Nephron (organoid): ENCODE data around the gene PON2.

ENCODE experiments used
- H3K27ac Mint-ChIP-seq, 3 experiments: 2 replicates each; pipeline ENCODE4 v1.8.0; 2020; ENCODE audit warnings: mixed read lengths in 3 of 3, mild to moderate bottlenecking in 2 of 3, moderate library complexity in 1 of 3
- H3K27me3 Mint-ChIP-seq: 2 replicates; pipeline ENCODE4 v1.8.0; 2021; ENCODE audit warnings: low read depth, mild to moderate bottlenecking, moderate library complexity, mixed read lengths
- H3K36me3 Mint-ChIP-seq: 2 replicates; pipeline ENCODE4 v1.8.0; 2020; ENCODE audit warnings: low read depth, mixed read lengths
- H3K4me1 Mint-ChIP-seq: 2 replicates; pipeline ENCODE4 v1.8.0; 2020; ENCODE audit warnings: mixed read lengths
- H3K4me3 Mint-ChIP-seq, 3 experiments: 2 replicates each; pipeline ENCODE4 v1.8.0; 2020; ENCODE audit warnings: mild to moderate bottlenecking in 3 of 3, mixed read lengths in 3 of 3, moderate library complexity in 2 of 3
- H3K9me3 Mint-ChIP-seq: 2 replicates; pipeline ENCODE4 v1.8.0; 2020; ENCODE audit warnings: mixed read lengths
- TF ChIP-seq, protein P1 (sequence below), 3 experiments: fragments of 200-600 bp; sonication (generic); IDR thresholded peaks; one replicate each; pipeline ENCODE4 v1.5.0; 2021; ENCODE audit warnings: antibody characterized with exemption in 3 of 3; ENCODE audit not compliant: unreplicated experiment in 3 of 3

PON2 gene

DNA sequence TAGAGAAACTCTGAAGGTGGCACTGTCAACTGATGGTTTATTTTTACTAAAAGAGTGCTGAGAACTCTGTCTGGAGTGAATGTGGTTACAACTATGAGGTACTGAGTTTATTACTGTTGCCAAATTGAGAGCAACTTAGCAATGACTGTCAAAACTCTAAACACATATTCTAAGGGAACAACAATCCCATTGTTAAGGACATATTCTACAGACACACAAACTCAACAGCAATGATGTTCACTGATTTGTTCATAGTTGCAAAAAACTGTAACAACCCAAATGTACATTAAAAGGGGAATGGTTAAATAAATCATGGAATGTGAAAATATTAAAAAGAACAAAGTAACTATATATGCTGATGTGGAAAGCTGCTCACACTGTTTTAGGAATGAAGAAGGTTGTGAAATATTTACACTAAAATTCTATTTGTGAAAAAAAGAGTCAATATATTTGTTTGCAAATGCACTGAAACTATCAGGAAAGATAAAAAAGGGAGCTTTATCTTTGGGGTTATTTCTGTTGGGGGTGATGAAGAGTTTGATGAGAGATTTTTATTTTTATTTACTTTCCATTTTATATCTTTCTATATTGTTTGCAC is 12.9 kb downstream of the PON2 start:
- TF ChIP-seq, protein P1, sequence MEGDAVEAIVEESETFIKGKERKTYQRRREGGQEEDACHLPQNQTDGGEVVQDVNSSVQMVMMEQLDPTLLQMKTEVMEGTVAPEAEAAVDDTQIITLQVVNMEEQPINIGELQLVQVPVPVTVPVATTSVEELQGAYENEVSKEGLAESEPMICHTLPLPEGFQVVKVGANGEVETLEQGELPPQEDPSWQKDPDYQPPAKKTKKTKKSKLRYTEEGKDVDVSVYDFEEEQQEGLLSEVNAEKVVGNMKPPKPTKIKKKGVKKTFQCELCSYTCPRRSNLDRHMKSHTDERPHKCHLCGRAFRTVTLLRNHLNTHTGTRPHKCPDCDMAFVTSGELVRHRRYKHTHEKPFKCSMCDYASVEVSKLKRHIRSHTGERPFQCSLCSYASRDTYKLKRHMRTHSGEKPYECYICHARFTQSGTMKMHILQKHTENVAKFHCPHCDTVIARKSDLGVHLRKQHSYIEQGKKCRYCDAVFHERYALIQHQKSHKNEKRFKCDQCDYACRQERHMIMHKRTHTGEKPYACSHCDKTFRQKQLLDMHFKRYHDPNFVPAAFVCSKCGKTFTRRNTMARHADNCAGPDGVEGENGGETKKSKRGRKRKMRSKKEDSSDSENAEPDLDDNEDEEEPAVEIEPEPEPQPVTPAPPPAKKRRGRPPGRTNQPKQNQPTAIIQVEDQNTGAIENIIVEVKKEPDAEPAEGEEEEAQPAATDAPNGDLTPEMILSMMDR (IDR thresholded peaks at IDR 0.05; ENCODE audit: unreplicated experiment in 3 of 3): no peak
- Mint-ChIP-seq H3K36me3 (peaks cover 48% of the 10 kb centered on the region), H3K27ac (peak overlapping the region; percentile 86 to 95 (median 90)), H3K4me3 (no peak overlapping the region), H3K4me1 (peaks cover 26% of the 10 kb centered on the region), H3K27me3 (no peaks in the 10 kb centered on the region), H3K9me3 (no peaks in the 10 kb centered on the region)

- Mint-ChIP-seq H3K4me3 (peak overlapping the region; percentile 7 to 39 (median 18)), H3K36me3 (peaks cover 48% of the 10 kb centered on the region), H3K27ac (peak overlapping the region; percentile 86 to 95 (median 90)), H3K27me3 (no peaks in the 10 kb centered on the region), H3K9me3 (no peaks in the 10 kb centered on the region), H3K4me1 (peaks cover 26% of the 10 kb centered on the region)
- TF ChIP-seq, protein P1 (IDR thresholded peaks at IDR 0.05; ENCODE audit: unreplicated experiment in 3 of 3): no peak
These were observed 13.6 kb downstream of the PON2 start for GRCh38 chr7:95421000-95421846.

GRCh38 chr7:95412075-95412474 is 22.8 kb downstream of the PON2 start:
- H3K27me3 Mint-ChIP-seq: no peaks in the 10 kb centered on the region
- no peaks in the 10 kb centered on the region for H3K9me3 Mint-ChIP-seq
- no peak overlapping the region for H3K27ac Mint-ChIP-seq
- H3K4me3 Mint-ChIP-seq: no peak overlapping the region
- H3K4me1 Mint-ChIP-seq: no peaks in the 10 kb centered on the region
- TF ChIP-seq, protein P1 (IDR thresholded peaks at IDR 0.05; ENCODE audit: unreplicated experiment in 3 of 3): no peak
- H3K36me3 Mint-ChIP-seq: peaks cover 68% of the 10 kb centered on the region

- no peak overlapping the region for H3K4me3 Mint-ChIP-seq
- H3K36me3 Mint-ChIP-seq: peaks cover 67% of the 10 kb centered on the region
- TF ChIP-seq, protein P1 (IDR thresholded peaks at IDR 0.05; ENCODE audit: unreplicated experiment in 3 of 3): no peak
- H3K27me3 Mint-ChIP-seq: no peaks in the 10 kb centered on the region
- H3K4me1 Mint-ChIP-seq: no peaks in the 10 kb centered on the region
- no peaks in the 10 kb centered on the region for H3K9me3 Mint-ChIP-seq
- H3K27ac Mint-ChIP-seq: no peak overlapping the region
These were observed 23.2 kb downstream of the PON2 start for GRCh38 chr7:95411666-95412065.

- TF ChIP-seq, protein P1 (IDR thresholded peaks at IDR 0.05; ENCODE audit: unreplicated experiment in 3 of 3): no peak
- Mint-ChIP-seq H3K4me3 (no peak overlapping the region), H3K36me3 (peaks cover 71% of the 10 kb centered on the region), H3K4me1 (no peaks in the 10 kb centered on the region), H3K27me3 (no peaks in the 10 kb centered on the region), H3K9me3 (no peaks in the 10 kb centered on the region), H3K27ac (no peak overlapping the region)
These were observed 23.8 kb downstream of the PON2 start for GRCh38 chr7:95411036-95411435.
